ENCODE data around the gene EFCAB9. TPM values are rescaled to one million over a fixed set of nuclear protein-coding genes. Genes with fewer than 3 reads are reported as not detected.
A peak's percentile ranks its signal among the peaks of the same experiment; 100 is the strongest.

The EFCAB9 gene
- total and polyA plus RNA-seq, 2 of the 13 experiments (the other 11 are each of a cell fraction or from before 2014, with no cell fraction given) = not detected

GRCh38 chr5:172188893-172189692 is 4.9 kb upstream of the EFCAB9 start (continued):
- TF ChIP-seq BRCA1 (CRISPR knock-in tag; IDR thresholded peaks at IDR 0.05) (0 out of 2 replicates have a peak, but pooled peaks have one; percentile 13), ZGPAT (CRISPR knock-in tag; IDR thresholded peaks at IDR 0.05) (no peak), IKZF4 (CRISPR knock-in tag; IDR thresholded peaks at IDR 0.05; ENCODE audit: borderline replicate concordance, low read depth, not compliant biosample characterization) (peak; percentile 9)

GRCh38 chr5:172189693-172190296 is 4.2 kb upstream of the EFCAB9 start:
- Histone ChIP-seq H3K9ac (ENCODE audit: insufficient read depth, low read depth, low read length) (peak overlapping the region; percentile 11; the same call in 1 of the 2 replicates), H3K4me3 (replicated peaks in 1 of 3; ENCODE audit: insufficient read depth in 1 of 3, low read depth in 2 of 3, low read length in 3 of 3) (peak overlapping the region; percentile 22 to 91 (median 53)), H3K4me1 (ENCODE audit: insufficient read depth, low read length) (peaks cover 41% of the 10 kb centered on the region), H4K20me1 (ENCODE audit: insufficient read depth, low read length) (no peaks in the 10 kb centered on the region), H3K4me2 (ENCODE audit: low read depth, low read length) (peak overlapping the region; percentile 93), H3K27ac (ENCODE audit: extremely low read length, insufficient read depth, low read length) (no peak overlapping the region), H2AFZ (ENCODE audit: low read length) (peak overlapping the region; percentile 81), H3K27me3 (ENCODE audit: control insufficient read depth in 1 of 2, insufficient read depth in 2 of 2, low read length in 2 of 2) (no peaks in the 10 kb centered on the region), H3K36me3 (replicated peaks in 1 of 2; ENCODE audit: control insufficient read depth in 1 of 2, insufficient read depth in 2 of 2, low read length in 2 of 2) (0 out of 5 replicates have a peak, but pooled peaks cover 0 to 1% of the 10 kb centered on the region in 2 experiments), H3K79me2 (ENCODE audit: insufficient read depth, low read length) (peaks cover 6% of the 10 kb centered on the region), H3K9me3 (ENCODE audit: low read length) (no peaks in the 10 kb centered on the region)
- BruUV-seq (replicated peaks) = no TSS peak
- WGBS (ENCODE audit: low lambda C conversion rate) = 29% methylated on average over 3 of the region's 3 CpGs
- intact Hi-C loops (cut with micrococcal nuclease; ENCODE audit: unreplicated experiment) (loop anchor here (2.0 kb wide), 1 partner anchor 25 kb away; no protein-coding TSS in a partner anchor), in situ Hi-C loops (cut with HindIII; ENCODE audit: extremely low pct_ligation_motif_present, low pct_unique_long_range_greater_than_20kb) (loop anchor here (5.0 kb wide), 1 partner anchor 77 kb away; no protein-coding TSS in a partner anchor)
- DNase-seq (ENCODE audit: low spot score) (no peak), FAIRE-seq (no peak), ATAC-seq (no peak)
- ChIA-PET POLR2A (interaction anchor here (1.7 to 5.0 kb wide), 4 partner anchors 15 to 183 kb away, joined by 6 to 48 read pairs (median 14); partner anchors contain the start of gene FBXW11), CTCF (ENCODE audit: low intra/inter-chr PET ratio, low total read pairs) (interaction anchor here (1.8 to 3.0 kb wide), 2 partner anchors 67 to 84 kb away, joined by 5 to 40 read pairs; no protein-coding TSS in a partner anchor)
- TF ChIP-seq ONECUT2 (CRISPR knock-in tag; IDR thresholded peaks at IDR 0.05) (no peak), MIER3 (CRISPR knock-in tag; IDR thresholded peaks at IDR 0.05; ENCODE audit: borderline replicate concordance) (no peak), CHD4 (IDR thresholded peaks at IDR 0.05; ENCODE audit: borderline replicate concordance, low read length) (no peak), AGO2 (optimal IDR thresholded peaks at IDR 0.05; ENCODE audit: low read depth, low read length) (no peak), AKNA (CRISPR knock-in tag; IDR thresholded peaks at IDR 0.05; ENCODE audit: borderline replicate concordance) (no peak), RAD51 (IDR thresholded peaks at IDR 0.05; ENCODE audit: borderline replicate concordance) (no peak), FOXA1 (IDR thresholded peaks at IDR 0.05) (no peak), FOXA1 (CRISPR knock-in tag; IDR thresholded peaks at IDR 0.05) (no peak), ZNF512 (CRISPR knock-in tag; IDR thresholded peaks at IDR 0.05) (peak; percentile 87)
